Glutamatergic neuron (in vitro differentiated cells): ENCODE results near the gene ARIH2. TPM values are rescaled to one million over a fixed set of nuclear protein-coding genes. Genes with fewer than 3 reads are reported as not detected.

Experiments
- DNase-seq: peaks from one replicate; pipeline ENCODE4 v3.0.0; 2022
- H3K27ac Mint-ChIP-seq: one replicate; pipeline ENCODE4 v1.8.0; 2020; ENCODE audit warnings: mild to moderate bottlenecking, mixed read lengths, inconsistent platforms; ENCODE audit not compliant: unreplicated experiment
- H3K27me3 Mint-ChIP-seq: one replicate; pipeline ENCODE4 v1.8.0; 2020; ENCODE audit warnings: mild to moderate bottlenecking, moderate library complexity, mixed read lengths, inconsistent platforms; ENCODE audit not compliant: unreplicated experiment
- H3K36me3 Mint-ChIP-seq: one replicate; pipeline ENCODE4 v1.8.0; 2020; ENCODE audit warnings: mild to moderate bottlenecking, mixed read lengths, inconsistent platforms; ENCODE audit not compliant: unreplicated experiment
- H3K4me1 Mint-ChIP-seq: one replicate; pipeline ENCODE4 v1.8.0; 2020; ENCODE audit warnings: mild to moderate bottlenecking, low read depth, mixed read lengths, inconsistent platforms; ENCODE audit not compliant: unreplicated experiment
- H3K4me3 Mint-ChIP-seq: one replicate; pipeline ENCODE4 v1.8.0; 2020; ENCODE audit warnings: mild to moderate bottlenecking, mixed read lengths, inconsistent platforms; ENCODE audit not compliant: unreplicated experiment
- H3K9me3 Mint-ChIP-seq: one replicate; pipeline ENCODE4 v1.8.0; 2020; ENCODE audit warnings: mild to moderate bottlenecking, moderate library complexity, mixed read lengths, inconsistent platforms; ENCODE audit not compliant: unreplicated experiment
- CTCF ChIP-seq: fragments of 200-600 bp; sonication (generic); IDR thresholded peaks from one replicate; pipeline ENCODE4 v1.5.0; 2021; ENCODE audit not compliant: partially characterized antibody, unreplicated experiment
- total RNA-seq: library from RNA; stranded (reverse); fragmentation: NEBNext Ultra II Directional; extraction: Animal tissue kit (Norgen Biotek cat#: 25700); gene quantifications from one replicate; pipeline ENCODE4 v1.2.1, GENCODE V29; 2021; ENCODE audit not compliant: unreplicated experiment

The ARIH2 gene
- total RNA-seq, 1 donor from 2014 or later: 74.6 TPM

- DNase-seq: no peak
- Mint-ChIP-seq H3K27me3 (peaks cover 2% of the 10 kb centered on the region), H3K4me1 (no peaks in the 10 kb centered on the region), H3K27ac (no peak overlapping the region), H3K9me3 (peaks cover 1% of the 10 kb centered on the region), H3K4me3 (no peak overlapping the region), H3K36me3 (no peaks in the 10 kb centered on the region)
- TF ChIP-seq CTCF: no peak
Observed at GRCh38 chr3:48881006-48881405, 37.6 kb upstream of the ARIH2 start.

- no peaks in the 10 kb centered on the region for H3K4me1 Mint-ChIP-seq
- H3K27me3 Mint-ChIP-seq: peaks cover 2% of the 10 kb centered on the region
- no peak for TF ChIP-seq CTCF
- peaks cover 1% of the 10 kb centered on the region for H3K9me3 Mint-ChIP-seq
- no peak for DNase-seq
- H3K36me3 Mint-ChIP-seq: no peaks in the 10 kb centered on the region
- H3K4me3 Mint-ChIP-seq: no peak overlapping the region
- H3K27ac Mint-ChIP-seq: no peak overlapping the region
Observed at GRCh38 chr3:48881652-48882114, 37.0 kb upstream of the ARIH2 start.

DNA sequence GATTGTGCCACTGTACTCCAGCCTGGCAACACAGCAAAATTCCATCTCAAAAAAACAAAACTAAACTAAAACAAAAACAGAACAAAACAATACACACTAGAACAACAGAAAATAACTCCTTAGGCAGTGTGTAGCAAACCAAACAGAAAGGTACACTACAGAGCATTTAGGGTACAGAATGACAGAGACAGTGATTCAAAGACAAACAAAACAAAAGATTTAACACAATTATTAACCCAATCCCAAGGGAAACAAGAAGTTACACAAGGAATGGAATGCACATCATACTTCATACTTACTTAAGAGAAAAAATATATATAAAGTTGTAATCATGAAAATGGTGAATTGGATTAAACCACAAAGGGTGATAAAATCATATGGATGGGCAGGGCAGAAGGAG, 32.9 kb upstream of the ARIH2 start:
- no peaks in the 10 kb centered on the region for H3K36me3 Mint-ChIP-seq
- no peak for TF ChIP-seq CTCF

GRCh38 chr3:48891606-48892005, 27.0 kb upstream of the ARIH2 start:
- no peak overlapping the region for H3K27ac Mint-ChIP-seq
- H3K36me3 Mint-ChIP-seq: no peaks in the 10 kb centered on the region
- no peaks in the 10 kb centered on the region for H3K4me1 Mint-ChIP-seq
- H3K9me3 Mint-ChIP-seq: no peaks in the 10 kb centered on the region
- H3K27me3 Mint-ChIP-seq: no peaks in the 10 kb centered on the region
- no peak overlapping the region for H3K4me3 Mint-ChIP-seq
- DNase-seq: no peak
- no peak for TF ChIP-seq CTCF

More for the DNA sequence above, 32.9 kb upstream of the ARIH2 start:
- H3K4me1 Mint-ChIP-seq: no peaks in the 10 kb centered on the region
- no peaks in the 10 kb centered on the region for H3K9me3 Mint-ChIP-seq
- H3K27me3 Mint-ChIP-seq: peaks cover 2% of the 10 kb centered on the region
- no peak overlapping the region for H3K4me3 Mint-ChIP-seq
- H3K27ac Mint-ChIP-seq: no peak overlapping the region
- no peak for DNase-seq

DNA sequence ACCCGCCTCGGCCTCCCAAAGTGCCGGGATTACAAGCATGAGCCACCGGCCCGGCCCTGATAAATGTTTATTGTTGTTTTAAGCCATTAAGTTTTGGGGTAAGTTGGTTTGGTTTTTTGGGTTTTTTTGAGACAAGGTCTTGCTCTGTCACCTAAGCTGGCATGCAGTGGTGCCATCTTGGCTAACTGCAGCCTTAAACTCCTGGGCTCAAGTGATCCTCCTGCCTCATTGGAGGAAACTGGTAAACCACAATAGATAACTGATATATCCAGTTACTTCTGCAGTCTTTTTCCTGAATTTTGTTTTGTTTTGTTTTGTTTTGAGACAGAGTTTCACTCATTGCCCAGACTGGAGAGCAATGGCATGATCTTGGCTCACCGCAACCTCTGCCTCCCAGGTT, 24.1 kb upstream of the ARIH2 start:
- peaks cover 5% of the 10 kb centered on the region for H3K9me3 Mint-ChIP-seq
- peaks cover 2% of the 10 kb centered on the region for H3K27me3 Mint-ChIP-seq
- TF ChIP-seq CTCF: no peak
- no peaks in the 10 kb centered on the region for H3K36me3 Mint-ChIP-seq
- no peak for DNase-seq
- no peak overlapping the region for H3K27ac Mint-ChIP-seq
- no peak overlapping the region for H3K4me3 Mint-ChIP-seq
- H3K4me1 Mint-ChIP-seq: peaks cover 9% of the 10 kb centered on the region
